ENCODE measurements around the gene POR. TPM values are rescaled to one million over a fixed set of nuclear protein-coding genes. Genes with fewer than 3 reads are reported as not detected.

Gene POR
- total RNA-seq, 1 donor from 2014 or later, result 88.6 TPM

- H3K4me1 Mint-ChIP-seq, result peaks cover 13% of the 10 kb centered on the region
- H3K9me3 Mint-ChIP-seq, result no peaks in the 10 kb centered on the region
- no peak overlapping the region for H3K27ac Mint-ChIP-seq
- H3K27me3 Mint-ChIP-seq (ENCODE audit: low read depth), result no peaks in the 10 kb centered on the region
- TF ChIP-seq, protein P1, sequence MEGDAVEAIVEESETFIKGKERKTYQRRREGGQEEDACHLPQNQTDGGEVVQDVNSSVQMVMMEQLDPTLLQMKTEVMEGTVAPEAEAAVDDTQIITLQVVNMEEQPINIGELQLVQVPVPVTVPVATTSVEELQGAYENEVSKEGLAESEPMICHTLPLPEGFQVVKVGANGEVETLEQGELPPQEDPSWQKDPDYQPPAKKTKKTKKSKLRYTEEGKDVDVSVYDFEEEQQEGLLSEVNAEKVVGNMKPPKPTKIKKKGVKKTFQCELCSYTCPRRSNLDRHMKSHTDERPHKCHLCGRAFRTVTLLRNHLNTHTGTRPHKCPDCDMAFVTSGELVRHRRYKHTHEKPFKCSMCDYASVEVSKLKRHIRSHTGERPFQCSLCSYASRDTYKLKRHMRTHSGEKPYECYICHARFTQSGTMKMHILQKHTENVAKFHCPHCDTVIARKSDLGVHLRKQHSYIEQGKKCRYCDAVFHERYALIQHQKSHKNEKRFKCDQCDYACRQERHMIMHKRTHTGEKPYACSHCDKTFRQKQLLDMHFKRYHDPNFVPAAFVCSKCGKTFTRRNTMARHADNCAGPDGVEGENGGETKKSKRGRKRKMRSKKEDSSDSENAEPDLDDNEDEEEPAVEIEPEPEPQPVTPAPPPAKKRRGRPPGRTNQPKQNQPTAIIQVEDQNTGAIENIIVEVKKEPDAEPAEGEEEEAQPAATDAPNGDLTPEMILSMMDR (IDR thresholded peaks at IDR 0.05; ENCODE audit: unreplicated experiment), result no peak
- peaks cover 8% of the 10 kb centered on the region for H3K36me3 Mint-ChIP-seq
- H3K4me3 Mint-ChIP-seq, result no peak overlapping the region
- no peak for DNase-seq (ENCODE audit: low spot score in 2 of 2, unreplicated experiment in 2 of 2)
Observed at GRCh38 chr7:75988568-75989499, 73.9 kb downstream of the POR start.

DNA sequence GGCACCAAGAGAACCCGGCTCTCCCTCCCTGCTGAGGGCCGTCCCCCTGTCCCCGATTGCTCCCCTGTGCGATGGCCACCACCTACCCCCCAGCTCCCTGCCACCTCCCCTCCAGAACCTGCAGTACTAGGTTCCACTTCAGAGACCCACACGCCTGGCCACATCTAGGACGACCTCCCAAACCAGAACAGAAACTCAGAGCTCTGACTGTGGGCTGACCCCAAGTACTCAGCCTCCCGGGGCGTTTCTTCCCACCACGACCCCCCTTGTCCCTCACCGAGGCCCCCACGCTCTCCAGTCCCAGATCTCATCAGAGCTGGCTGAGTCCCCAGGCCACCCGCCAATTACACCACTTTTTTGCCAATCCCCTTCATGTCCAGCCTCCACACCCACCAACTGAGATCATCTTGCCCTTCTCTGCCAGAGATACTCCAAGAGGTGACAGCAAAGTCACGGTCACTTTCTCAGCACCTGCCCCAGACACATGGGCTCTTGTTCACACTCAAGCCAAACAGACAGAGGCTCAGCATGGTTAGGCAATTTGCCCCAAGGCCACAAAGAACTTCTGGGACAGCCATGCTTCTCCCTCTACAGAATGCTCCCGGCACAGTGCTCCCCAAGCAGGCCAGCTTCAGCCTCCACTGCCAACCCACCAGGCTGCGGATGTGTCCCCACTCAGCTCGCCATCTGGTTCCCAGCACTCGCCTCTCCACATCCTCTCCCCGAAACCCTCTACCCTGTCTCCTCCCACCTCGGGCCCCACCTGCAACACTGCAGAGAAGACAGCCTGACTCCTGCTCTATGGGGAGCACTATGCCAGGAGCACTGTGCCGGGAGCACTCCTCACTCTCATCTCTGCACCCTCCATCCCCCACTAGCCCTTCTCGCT is 74.8 kb downstream of the POR start:
- H3K4me3 Mint-ChIP-seq, result no peak overlapping the region

GRCh38 chr7:75991531-75992082 is 76.7 kb downstream of the POR start:
- Mint-ChIP-seq H3K4me3 (no peak overlapping the region), H3K9me3 (no peaks in the 10 kb centered on the region), H3K27ac (no peak overlapping the region), H3K36me3 (peaks cover 13% of the 10 kb centered on the region), H3K27me3 (ENCODE audit: low read depth) (no peaks in the 10 kb centered on the region), H3K4me1 (peaks cover 13% of the 10 kb centered on the region)
- TF ChIP-seq, protein P1 (IDR thresholded peaks at IDR 0.05; ENCODE audit: unreplicated experiment), result no peak
- no peak for DNase-seq (ENCODE audit: low spot score in 2 of 2, unreplicated experiment in 2 of 2)

More for the DNA sequence above, 74.8 kb downstream of the POR start:
- TF ChIP-seq, protein P1 (IDR thresholded peaks at IDR 0.05; ENCODE audit: unreplicated experiment), result no peak
- Mint-ChIP-seq H3K9me3 (no peaks in the 10 kb centered on the region), H3K27me3 (ENCODE audit: low read depth) (no peaks in the 10 kb centered on the region), H3K4me1 (peaks cover 13% of the 10 kb centered on the region), H3K27ac (no peak overlapping the region), H3K36me3 (peaks cover 8% of the 10 kb centered on the region)
- DNase-seq (ENCODE audit: low spot score in 2 of 2, unreplicated experiment in 2 of 2), result no peak

GRCh38 chr7:75992083-75992755 is 77.3 kb downstream of the POR start:
- TF ChIP-seq, protein P1 (IDR thresholded peaks at IDR 0.05; ENCODE audit: unreplicated experiment), result no peak
- peaks cover 13% of the 10 kb centered on the region for H3K4me1 Mint-ChIP-seq
- no peaks in the 10 kb centered on the region for H3K9me3 Mint-ChIP-seq
- no peak for DNase-seq (ENCODE audit: low spot score in 2 of 2, unreplicated experiment in 2 of 2)
- no peaks in the 10 kb centered on the region for H3K27me3 Mint-ChIP-seq (ENCODE audit: low read depth)
- no peak overlapping the region for H3K27ac Mint-ChIP-seq
- peaks cover 12% of the 10 kb centered on the region for H3K36me3 Mint-ChIP-seq
- H3K4me3 Mint-ChIP-seq, result no peak overlapping the region

Measured in mesothelial cell of epicardium (in vitro differentiated cells).